Inflammatory macrophage (primary cell): Measurements from ENCODE around the gene ZNF138.

Experiments used
- DNase-seq, 2 donors: peaks; one replicate each; pipeline ENCODE4 v3.0.0-alpha.2; 2020 to 2022

The ZNF138 gene

DNA sequence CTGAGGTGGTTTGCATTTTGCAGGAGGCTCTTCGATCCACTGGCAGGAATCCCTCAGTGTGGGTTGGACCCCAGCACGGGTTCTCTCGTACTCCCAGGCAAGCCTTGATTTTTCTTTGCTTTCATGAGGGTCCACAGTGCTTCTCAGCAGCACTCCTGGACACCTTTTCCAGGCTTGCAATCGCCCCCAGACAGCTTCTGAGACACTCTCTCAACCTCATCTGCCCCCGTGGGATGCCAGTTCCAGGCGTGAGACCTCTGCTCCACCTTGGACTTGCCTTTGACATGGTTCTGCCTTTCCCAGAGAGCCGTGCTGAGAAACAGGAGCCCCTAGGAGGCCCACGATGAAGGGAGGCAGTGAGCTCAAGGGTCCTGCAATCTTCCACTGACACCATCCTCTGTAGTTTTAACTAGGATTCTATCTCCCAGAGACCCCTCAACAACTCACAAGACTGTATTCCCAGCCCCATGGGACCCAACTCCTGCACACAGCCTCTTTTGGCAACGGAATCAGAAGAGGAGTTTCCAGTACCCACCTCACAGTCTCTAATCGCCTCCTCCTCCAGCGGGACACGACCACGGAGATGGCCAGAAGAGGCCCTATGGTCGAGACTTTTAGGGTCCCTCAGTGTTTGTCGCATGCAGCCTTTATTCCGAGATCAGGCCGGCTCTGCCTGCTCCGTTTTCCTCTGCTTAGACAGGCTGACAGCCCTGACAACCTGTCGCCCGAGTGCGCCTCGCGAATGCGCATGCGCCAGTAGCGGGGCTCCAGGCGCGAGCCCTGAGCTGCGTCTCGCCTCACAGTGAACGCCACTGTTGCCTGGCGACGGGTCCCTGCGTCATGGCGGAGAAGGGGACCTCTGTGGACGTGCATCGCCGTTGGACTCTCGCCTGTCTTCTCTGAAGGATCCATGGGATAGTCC lies 82.8 kb downstream of the ZNF138 start:
- DNase-seq = no peak

DNA sequence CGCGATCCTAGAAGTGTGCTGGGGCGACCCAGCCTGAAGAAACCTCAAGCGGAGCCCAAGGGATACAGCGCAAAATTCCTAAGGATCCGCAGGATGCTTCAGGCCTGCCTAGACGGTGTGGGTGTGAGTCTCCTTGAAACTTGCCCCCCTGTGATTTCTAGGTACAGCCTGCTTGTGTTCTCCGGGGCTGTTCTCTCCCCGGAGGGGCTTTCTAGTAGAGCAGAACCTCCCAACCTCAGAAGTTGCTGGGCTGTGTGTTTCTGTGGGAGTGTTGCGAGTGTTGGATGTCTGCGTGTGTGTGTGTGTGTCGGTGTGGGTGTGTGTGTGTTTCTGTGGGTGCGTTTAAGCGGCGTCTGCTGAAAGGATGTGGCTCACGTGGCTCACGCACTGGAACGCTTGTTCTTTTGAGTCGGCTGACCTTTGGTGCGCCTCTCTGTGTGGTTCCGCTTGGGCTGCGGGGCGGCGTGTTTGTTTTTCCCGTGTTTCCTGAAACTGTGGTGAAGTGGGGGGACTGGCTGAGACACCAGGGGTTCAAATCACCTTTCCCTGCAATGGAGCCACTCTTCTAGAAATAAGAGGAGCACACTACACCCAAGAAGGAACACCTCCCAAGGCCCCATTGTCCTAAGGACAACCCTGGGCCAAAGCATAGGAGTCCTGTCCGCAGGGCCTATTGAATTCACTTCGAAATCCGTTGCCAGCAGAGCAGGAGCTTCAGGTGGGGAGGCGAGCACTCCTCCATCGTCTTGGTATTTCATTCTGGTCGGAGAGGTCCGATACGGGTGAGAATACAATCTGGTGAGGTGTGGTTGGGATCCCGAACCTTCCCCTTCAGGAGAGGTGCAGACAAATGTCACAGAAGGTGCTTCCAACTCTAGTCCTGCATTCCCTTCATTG lies 83.7 kb downstream of the ZNF138 start:
- no peak for DNase-seq

GRCh38 chr7:64878684-64879083 lies 84.5 kb downstream of the ZNF138 start:
- DNase-seq = no peak

DNA sequence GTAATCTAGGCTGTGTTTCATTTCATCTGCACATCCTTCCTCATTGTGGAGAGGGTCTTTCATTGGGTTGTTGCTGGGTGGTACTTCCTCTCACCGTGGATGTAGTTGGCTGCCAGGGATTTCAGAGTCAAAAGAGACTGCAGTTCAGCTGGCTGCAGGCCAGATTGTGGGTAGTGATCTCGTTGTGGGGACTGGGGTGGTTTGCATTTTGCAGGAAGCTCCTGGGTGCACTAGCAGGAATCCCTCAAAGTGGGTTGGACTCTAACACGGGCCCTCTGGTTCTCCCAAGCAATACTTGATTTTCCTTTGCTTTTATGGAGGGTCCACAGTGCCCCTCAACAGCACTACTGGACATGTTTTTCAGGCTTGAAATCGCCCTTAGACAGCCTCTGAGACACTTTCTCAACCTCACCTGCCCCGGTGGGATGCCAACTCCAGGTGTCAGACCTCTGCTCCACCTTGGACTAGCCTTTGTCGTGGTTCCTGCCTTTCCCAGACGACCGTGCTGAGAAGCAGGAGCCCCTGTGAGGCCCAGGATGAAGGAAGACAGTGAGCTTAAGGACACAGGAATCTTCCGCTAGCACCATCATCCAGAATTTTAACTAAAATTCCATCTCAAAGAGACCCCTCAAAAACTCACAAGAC lies 85.0 kb downstream of the ZNF138 start:
- no peak for DNase-seq

DNA sequence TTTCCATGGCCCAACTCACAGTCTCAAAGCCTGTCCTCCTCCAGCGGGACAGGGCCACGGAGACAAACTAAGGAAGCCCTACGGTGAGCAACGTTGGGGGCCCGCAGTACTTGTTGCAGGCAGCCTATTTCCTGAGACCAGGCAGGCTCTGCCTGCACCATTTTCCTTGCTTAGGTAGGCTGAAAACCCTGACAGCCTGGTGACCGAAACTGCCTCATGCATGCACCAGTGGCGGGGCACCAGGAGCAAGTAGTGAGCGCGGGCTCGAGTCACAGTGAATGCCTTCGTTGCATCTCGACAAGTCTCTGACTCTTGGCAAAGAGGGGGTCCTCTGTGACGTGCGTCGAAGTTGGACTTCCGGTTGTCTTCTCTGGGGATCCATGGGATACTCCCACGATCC lies 85.6 kb downstream of the ZNF138 start:
- no peak for DNase-seq

DNA sequence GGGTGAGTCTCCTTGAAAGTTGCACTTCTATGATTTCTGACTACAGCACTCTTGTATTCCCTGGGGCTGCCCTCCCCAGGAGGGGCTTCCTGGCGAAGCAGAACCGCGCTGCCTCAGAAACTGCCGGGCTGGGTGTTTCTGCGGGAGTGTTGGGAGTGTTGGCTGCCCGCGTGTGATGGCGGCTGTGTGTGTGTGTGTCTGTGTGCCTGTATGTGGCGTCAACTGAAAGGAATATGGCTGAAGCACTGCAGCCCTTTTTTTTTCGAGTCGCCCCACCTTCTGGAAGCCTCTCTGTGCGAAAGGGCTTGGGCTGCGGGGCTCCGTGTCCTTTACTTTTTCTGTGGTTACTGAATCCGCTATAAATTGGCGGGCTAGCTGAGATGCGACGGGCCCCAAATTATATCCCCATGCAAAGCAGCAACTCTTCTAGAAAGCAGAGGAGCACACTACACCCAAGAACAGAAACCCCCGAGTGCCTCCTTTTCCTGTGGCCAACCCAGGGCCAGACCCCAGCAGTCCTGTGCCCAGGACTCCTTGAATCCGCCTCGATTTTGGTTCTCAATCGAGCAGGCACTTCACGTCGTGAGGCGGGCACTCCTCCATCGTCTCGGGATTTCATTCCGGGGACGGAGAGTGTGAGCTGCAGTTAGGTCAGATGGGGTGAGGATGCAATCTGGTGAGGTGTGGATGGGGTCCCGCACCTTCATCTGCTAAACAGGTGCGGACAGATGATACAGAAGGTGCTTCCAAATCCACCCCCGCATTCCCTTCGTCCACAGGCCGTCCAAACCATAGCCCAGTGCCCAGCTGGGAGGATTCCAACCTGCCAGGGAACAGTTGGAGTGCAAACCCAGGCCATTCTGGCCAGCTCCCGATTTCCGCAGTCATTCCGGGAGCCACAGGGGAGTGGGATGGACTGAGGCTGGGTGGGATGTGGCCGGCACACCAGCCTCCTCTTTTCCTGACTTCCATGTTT lies 86.4 kb downstream of the ZNF138 start:
- DNase-seq = no peak

DNA sequence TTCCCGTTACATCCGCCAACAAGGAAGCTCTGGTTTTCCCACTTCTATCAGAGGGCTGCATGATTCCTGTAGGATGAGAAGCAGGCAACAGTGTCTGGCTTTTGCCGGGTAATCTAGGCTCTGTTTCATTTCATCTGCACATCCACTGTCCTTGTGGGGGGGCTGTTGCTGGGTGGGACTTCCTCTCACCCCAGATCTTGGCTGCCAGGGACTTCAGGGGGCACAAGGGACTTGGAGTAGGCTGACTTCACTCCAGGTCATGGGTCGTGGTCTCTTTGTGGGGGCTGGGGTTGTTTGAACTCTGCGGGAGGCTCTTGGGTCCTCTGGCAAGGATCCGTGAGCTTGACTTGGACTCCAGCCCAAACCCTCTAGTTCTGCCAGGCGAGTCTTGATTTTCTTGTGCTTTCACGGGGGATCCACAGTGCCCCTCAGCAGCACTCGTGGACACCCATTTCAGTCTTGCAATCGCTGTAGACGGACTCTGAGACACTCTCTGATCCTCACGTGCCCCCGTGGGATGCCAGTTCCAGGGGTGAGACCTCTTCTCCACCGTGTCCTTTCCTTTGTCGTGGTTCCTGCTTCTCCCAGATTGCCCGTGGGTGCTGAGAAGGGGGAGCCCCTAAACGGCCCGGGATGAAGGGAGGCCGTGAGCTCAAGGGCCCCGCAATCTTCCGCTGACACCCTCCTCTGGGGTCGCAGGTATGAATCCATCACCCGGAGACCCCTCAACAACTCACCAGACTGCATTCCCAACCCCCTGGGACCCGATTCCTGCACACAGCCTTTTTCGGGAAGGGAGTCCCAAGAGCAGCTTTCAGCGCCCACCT lies 87.4 kb downstream of the ZNF138 start:
- no peak for DNase-seq

DNA sequence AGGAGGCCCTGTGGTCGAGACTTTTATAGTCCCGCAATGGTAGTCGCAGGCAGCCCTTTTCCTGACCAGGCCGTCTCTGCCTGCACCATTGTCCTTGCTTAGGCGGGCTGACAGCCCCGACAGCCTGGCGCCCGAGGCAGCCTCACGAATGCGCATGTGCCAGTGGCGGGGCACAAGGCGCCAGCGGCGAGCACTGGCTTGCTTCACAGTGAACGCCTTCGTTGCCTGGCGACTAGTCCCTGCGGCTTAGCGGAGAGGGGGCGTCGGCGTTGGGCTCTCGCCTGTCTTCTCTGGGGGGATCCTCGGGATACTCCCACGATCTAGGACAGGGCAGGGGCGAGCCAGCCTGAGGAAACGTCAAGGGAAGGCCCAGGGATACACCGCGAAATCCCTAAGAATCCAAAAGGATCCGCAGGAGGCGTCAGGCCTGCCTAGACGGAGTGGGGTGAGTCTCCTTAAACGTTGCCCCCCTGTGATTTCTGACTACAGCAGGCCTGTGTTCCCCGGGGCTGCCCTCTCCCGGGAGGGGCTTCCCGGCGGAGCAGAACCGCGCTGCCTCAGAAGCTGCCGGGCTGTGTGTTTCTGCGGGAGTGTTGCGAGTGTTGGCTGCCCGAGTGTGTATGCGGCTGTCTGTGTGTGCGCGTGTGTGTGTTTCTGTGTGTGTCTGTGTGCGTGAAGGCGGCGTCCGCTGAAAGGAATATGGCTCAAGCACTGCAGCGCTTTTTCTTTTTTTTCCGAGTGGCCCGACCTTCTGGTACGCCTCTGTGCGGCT lies 88.3 kb downstream of the ZNF138 start:
- no peak for DNase-seq
